Epithelial cell of proximal tubule (primary cell): Measurements from ENCODE around the gene WDR54. TPM values are rescaled to one million over a fixed set of nuclear protein-coding genes. Genes with fewer than 3 reads are reported as not detected.
"Not testable (repeated sequence)": the region's sequence is repeated elsewhere in the genome, so short reads cannot be mapped to it uniquely, and the experiment has no call there.

ENCODE experiments used
- DNase-seq: peaks from one replicate; pipeline ENCODE4 v3.0.0-alpha.2; 2011; ENCODE audit warnings: low read depth
- H3K4me3 ChIP-seq: 2 replicates; pipeline ENCODE4 v1.5.1; 2011; ENCODE audit warnings: low read depth, mild to moderate bottlenecking, low read length
- CTCF ChIP-seq: conservative IDR thresholded peaks from 2 replicates; pipeline ENCODE4 v1.5.1; 2012; ENCODE audit warnings: low read depth, mild to moderate bottlenecking, low read length
- total RNA-seq: library from RNA; depleted of rRNA; stranded (reverse); fragments of >200 nt; gene quantifications from 2 replicates; pipeline ENCODE4 v1.2.3, GENCODE V29; 2015

The WDR54 gene
- total RNA-seq, 1 donor from 2014 or later: 61.7 TPM

- no peak for DNase-seq
- peak overlapping the region; percentile 72 for H3K4me3 ChIP-seq
Observed at GRCh38 chr2:74439373-74439772, 17.8 kb downstream of the WDR54 start.

GRCh38 chr2:74439803-74440377 lies 18.4 kb downstream of the WDR54 start:
- no peak for DNase-seq
- H3K4me3 ChIP-seq: peak overlapping the region; percentile 72
- no peak for TF ChIP-seq CTCF

More at GRCh38 chr2:74439373-74439772, 17.8 kb downstream of the WDR54 start:
- TF ChIP-seq CTCF: no peak

- no peak for TF ChIP-seq CTCF
- H3K4me3 ChIP-seq: peak overlapping the region; percentile 72
- no peak for DNase-seq
Observed at GRCh38 chr2:74440378-74441169, 19.0 kb downstream of the WDR54 start.

GRCh38 chr2:74441170-74441689 lies 19.7 kb downstream of the WDR54 start:
- TF ChIP-seq CTCF: no peak
- H3K4me3 ChIP-seq: peak overlapping the region; percentile 72
- DNase-seq: no peak

- DNase-seq: peak; percentile 68
Observed at GRCh38 chr2:74441690-74442482, 20.4 kb downstream of the WDR54 start, which contains the start of gene RTKN. Gene RTKN (minus strand): TSS chr2:74441937. CDS start chr2:74441816, 121 bp downstream.

GRCh38 chr2:74442483-74443297 lies 21.2 kb downstream of the WDR54 start:
- H3K4me3 ChIP-seq: peak overlapping the region; percentile 72
- not testable (repeated sequence) for DNase-seq

More at GRCh38 chr2:74441690-74442482, 20.4 kb downstream of the WDR54 start, which contains the start of gene RTKN:
- H3K4me3 ChIP-seq: peak within 1 kb of the TSS; percentile 72
- TF ChIP-seq CTCF: peak; percentile 5
